ENCODE data around the gene MCRS1. TPM values are rescaled to one million over a fixed set of nuclear protein-coding genes. Genes with fewer than 3 reads are reported as not detected.

The MCRS1 gene
- total RNA-seq, 1 experiment from 2014 or later, result 58.7 TPM

DNA sequence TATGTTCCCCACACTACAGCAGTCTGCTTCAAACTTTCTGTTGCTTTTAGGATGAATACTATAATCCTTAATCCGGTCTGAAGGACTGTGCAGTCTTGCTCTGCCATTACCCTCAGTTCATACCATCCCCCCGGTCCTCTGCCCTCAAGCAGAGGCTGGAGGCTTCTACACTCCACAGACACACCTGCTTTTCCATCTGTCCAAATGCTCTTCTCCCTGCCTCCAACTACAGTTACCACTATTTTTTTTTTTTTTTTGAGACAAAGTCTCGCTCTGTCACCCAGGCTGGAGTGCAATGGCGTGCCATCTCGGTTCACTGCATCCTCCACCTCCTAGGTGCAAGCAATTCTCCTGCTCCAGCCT, 48.4 kb downstream of the MCRS1 start:
- Mint-ChIP-seq H3K4me3 (ENCODE audit: unreplicated experiment) (no peak overlapping the region), H3K4me1 (ENCODE audit: insufficient read depth, unreplicated experiment) (peaks cover 15% of the 10 kb centered on the region), H3K36me3 (ENCODE audit: insufficient read depth, unreplicated experiment) (peaks cover 14% of the 10 kb centered on the region), H3K9me3 (ENCODE audit: unreplicated experiment) (no peaks in the 10 kb centered on the region), H3K27me3 (ENCODE audit: insufficient read depth, unreplicated experiment) (no peaks in the 10 kb centered on the region), H3K27ac (ENCODE audit: low read depth, unreplicated experiment) (no peak overlapping the region)
- intact Hi-C loops (cut with micrococcal nuclease), result no loop called here
- TF ChIP-seq, protein P1, sequence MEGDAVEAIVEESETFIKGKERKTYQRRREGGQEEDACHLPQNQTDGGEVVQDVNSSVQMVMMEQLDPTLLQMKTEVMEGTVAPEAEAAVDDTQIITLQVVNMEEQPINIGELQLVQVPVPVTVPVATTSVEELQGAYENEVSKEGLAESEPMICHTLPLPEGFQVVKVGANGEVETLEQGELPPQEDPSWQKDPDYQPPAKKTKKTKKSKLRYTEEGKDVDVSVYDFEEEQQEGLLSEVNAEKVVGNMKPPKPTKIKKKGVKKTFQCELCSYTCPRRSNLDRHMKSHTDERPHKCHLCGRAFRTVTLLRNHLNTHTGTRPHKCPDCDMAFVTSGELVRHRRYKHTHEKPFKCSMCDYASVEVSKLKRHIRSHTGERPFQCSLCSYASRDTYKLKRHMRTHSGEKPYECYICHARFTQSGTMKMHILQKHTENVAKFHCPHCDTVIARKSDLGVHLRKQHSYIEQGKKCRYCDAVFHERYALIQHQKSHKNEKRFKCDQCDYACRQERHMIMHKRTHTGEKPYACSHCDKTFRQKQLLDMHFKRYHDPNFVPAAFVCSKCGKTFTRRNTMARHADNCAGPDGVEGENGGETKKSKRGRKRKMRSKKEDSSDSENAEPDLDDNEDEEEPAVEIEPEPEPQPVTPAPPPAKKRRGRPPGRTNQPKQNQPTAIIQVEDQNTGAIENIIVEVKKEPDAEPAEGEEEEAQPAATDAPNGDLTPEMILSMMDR (IDR thresholded peaks at IDR 0.05; ENCODE audit: unreplicated experiment), result no peak
- ChIA-PET CTCF (interaction anchor here (0.6 to 3.5 kb wide), 4 partner anchors 161 to 253 kb away, joined by 3 to 20 read pairs (median 7); no protein-coding TSS in a partner anchor), POLR2A (interaction anchor here (1.3 to 1.8 kb wide), 2 partner anchors 16 to 254 kb away, joined by 4 to 7 read pairs; no protein-coding TSS in a partner anchor)
- BruUV-seq (replicated peaks), result no TSS peak
- no peak for DNase-seq (ENCODE audit: unreplicated experiment)

DNA sequence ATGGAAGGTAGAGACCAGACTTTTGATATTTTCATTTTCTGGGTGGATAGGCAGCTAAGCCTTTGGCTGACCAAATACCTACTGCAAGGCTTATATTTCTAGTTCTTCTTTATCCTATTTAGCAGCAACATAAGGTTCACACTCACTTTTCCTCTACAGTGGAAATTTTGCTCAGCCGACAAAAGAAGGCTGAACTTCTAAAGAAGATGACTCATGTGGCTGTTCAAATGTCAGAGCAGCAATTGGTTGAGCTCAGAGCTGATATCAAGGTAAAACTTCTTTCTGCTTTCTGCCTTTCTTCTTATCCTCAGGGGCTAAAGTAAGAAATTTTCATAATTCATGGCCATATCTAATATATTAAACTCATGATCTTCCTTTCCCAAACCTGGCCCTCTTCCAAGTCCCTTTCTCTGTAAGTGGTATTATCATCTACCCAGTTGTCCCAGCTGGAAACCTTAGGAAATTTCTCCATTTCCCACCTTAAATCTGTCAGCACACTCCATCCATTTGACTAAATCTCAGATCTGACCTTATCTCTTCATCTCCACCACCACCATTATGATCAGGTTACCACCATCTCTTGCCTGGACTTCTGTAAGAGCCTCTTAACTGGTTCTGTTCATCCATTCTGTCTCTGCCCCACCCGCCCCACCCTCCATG, 48.9 kb downstream of the MCRS1 start:
- H3K27ac Mint-ChIP-seq (ENCODE audit: low read depth, unreplicated experiment), result no peak overlapping the region

DNA sequence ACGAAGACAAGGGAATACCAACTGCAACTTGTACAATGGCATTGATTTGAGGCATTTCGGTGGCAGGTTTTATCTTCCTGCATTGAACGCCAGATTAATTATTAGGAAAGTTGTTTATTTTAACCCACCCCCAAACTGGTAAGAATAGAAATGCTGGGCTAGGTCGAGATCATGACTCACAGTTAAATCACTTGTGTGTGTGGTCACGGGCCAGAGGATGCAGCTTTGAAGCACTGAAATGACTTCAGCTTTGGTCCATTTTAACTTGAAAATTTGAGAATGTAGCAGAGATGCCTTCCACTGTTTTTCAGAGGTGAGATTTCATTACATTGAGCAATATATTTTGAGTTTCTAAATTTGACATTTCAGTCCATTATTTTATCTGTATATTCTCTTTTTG, 52.7 kb downstream of the MCRS1 start:
- H3K4me3 Mint-ChIP-seq (ENCODE audit: unreplicated experiment), result no peak overlapping the region
- peaks cover 5% of the 10 kb centered on the region for H3K36me3 Mint-ChIP-seq (ENCODE audit: insufficient read depth, unreplicated experiment)
- peak overlapping the region; percentile 49 for H3K27ac Mint-ChIP-seq (ENCODE audit: low read depth, unreplicated experiment)
- H3K9me3 Mint-ChIP-seq (ENCODE audit: unreplicated experiment), result no peaks in the 10 kb centered on the region
- ChIA-PET CTCF (interaction anchor here (0.6 to 14.9 kb wide), 14 partner anchors 9 to 227 kb away, joined by 3 to 288 read pairs (median 8); partner anchors contain the start of genes C1QL4 and DNAJC22), POLR2A (interaction anchor here (0.9 to 3.8 kb wide), 6 partner anchors 24 to 157 kb away, joined by 3 to 45 read pairs (median 10); partner anchors contain the start of genes PRPF40B and SPATS2)
- no peaks in the 10 kb centered on the region for H3K27me3 Mint-ChIP-seq (ENCODE audit: insufficient read depth, unreplicated experiment)
- DNase-seq (ENCODE audit: unreplicated experiment), result peak; percentile 69
- BruUV-seq (replicated peaks), result no TSS peak
- intact Hi-C loops (cut with micrococcal nuclease), result loop anchor here (2.0 kb wide), 1 partner anchor 66 kb away; no protein-coding TSS in a partner anchor
- TF ChIP-seq, protein P1 (IDR thresholded peaks at IDR 0.05; ENCODE audit: unreplicated experiment), result no peak
- H3K4me1 Mint-ChIP-seq (ENCODE audit: insufficient read depth, unreplicated experiment), result peaks cover 15% of the 10 kb centered on the region

More for the DNA sequence above, 48.9 kb downstream of the MCRS1 start:
- ChIA-PET CTCF (interaction anchor here (0.6 to 3.5 kb wide), 4 partner anchors 160 to 253 kb away, joined by 3 to 20 read pairs (median 7); no protein-coding TSS in a partner anchor), POLR2A (interaction anchor here (0.6 to 2.2 kb wide), 7 partner anchors 13 to 253 kb away, joined by 3 to 9 read pairs (median 3); partner anchors contain the start of gene SPATS2)
- BruUV-seq (replicated peaks), result no TSS peak
- TF ChIP-seq, protein P1 (IDR thresholded peaks at IDR 0.05; ENCODE audit: unreplicated experiment), result no peak
- intact Hi-C loops (cut with micrococcal nuclease), result no loop called here
- H3K4me3 Mint-ChIP-seq (ENCODE audit: unreplicated experiment), result no peak overlapping the region
- no peak for DNase-seq (ENCODE audit: unreplicated experiment)
- peaks cover 13% of the 10 kb centered on the region for H3K36me3 Mint-ChIP-seq (ENCODE audit: insufficient read depth, unreplicated experiment)
- H3K27me3 Mint-ChIP-seq (ENCODE audit: insufficient read depth, unreplicated experiment), result no peaks in the 10 kb centered on the region
- H3K4me1 Mint-ChIP-seq (ENCODE audit: insufficient read depth, unreplicated experiment), result peaks cover 15% of the 10 kb centered on the region
- no peaks in the 10 kb centered on the region for H3K9me3 Mint-ChIP-seq (ENCODE audit: unreplicated experiment)

DNA sequence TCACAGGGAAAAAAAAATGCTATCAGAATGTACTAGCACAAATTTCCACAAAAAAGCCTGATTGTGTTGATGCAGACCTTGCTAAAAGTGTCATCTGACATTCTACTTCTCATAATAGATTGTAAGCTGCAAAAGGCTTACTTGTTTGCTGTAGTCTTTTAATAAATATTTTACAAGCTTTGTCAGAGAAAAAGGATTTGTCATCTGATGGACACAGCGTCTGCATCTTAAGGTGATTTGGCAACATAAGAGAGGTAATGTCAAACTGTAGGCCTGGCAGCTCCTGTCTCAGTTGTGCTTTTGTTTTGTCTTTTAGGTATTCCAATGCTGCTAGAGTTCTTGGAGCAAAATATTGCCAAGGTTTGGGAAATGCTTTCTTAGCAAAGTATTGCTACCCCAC, 55.4 kb downstream of the MCRS1 start:
- intact Hi-C loops (cut with micrococcal nuclease), result no loop called here
- H3K4me3 Mint-ChIP-seq (ENCODE audit: unreplicated experiment), result no peak overlapping the region
- ChIA-PET POLR2A (interaction anchor here (0.7 to 1.5 kb wide), 7 partner anchors 21 to 248 kb away, joined by 3 to 10 read pairs (median 4); partner anchors contain the start of genes SPATS2 and TUBA1C), CTCF (interaction anchor here (0.6 to 14.9 kb wide), 13 partner anchors 9 to 260 kb away, joined by 3 to 288 read pairs (median 8); partner anchors contain the start of genes DNAJC22 and SPATS2)
- no peak for DNase-seq (ENCODE audit: unreplicated experiment)
- H3K27ac Mint-ChIP-seq (ENCODE audit: low read depth, unreplicated experiment), result no peak overlapping the region
- H3K27me3 Mint-ChIP-seq (ENCODE audit: insufficient read depth, unreplicated experiment), result no peaks in the 10 kb centered on the region
- BruUV-seq (replicated peaks), result no TSS peak
- peaks cover 5% of the 10 kb centered on the region for H3K36me3 Mint-ChIP-seq (ENCODE audit: insufficient read depth, unreplicated experiment)
- TF ChIP-seq, protein P1 (IDR thresholded peaks at IDR 0.05; ENCODE audit: unreplicated experiment), result no peak
- peaks cover 8% of the 10 kb centered on the region for H3K4me1 Mint-ChIP-seq (ENCODE audit: insufficient read depth, unreplicated experiment)
- H3K9me3 Mint-ChIP-seq (ENCODE audit: unreplicated experiment), result no peaks in the 10 kb centered on the region

All from MCF 10A (cell line).